GM03348 (cell line): Measurements from ENCODE around the gene FCGR2B.
A peak's percentile ranks its signal among the peaks of the same experiment; 100 is the strongest.
"Not testable (repeated sequence)": the region's sequence is repeated elsewhere in the genome, so short reads cannot be mapped to it uniquely, and the experiment has no call there.

ENCODE experiments used
- DNase-seq: peaks from one replicate; pipeline ENCODE4 v3.0.0; 2012; ENCODE audit warnings: low spot score

FCGR2B gene

GRCh38 chr1:161706113-161706481 lies 43.2 kb downstream of the FCGR2B start:
- peak; percentile 51 for DNase-seq

GRCh38 chr1:161706482-161707347 lies 43.8 kb downstream of the FCGR2B start, which contains the start of gene FCRLA:
TSS of gene FCRLA (plus strand) at chr1:161707229. CDS start at chr1:161707265, 36 bp downstream.
- peak; percentile 81 for DNase-seq

GRCh38 chr1:161707503-161707902 lies 44.6 kb downstream of the FCGR2B start:
- DNase-seq, result no peak

GRCh38 chr1:161709373-161709772 lies 46.4 kb downstream of the FCGR2B start:
- no peak for DNase-seq

- DNase-seq, result no peak
Observed at GRCh38 chr1:161710560-161710959, 47.6 kb downstream of the FCGR2B start.

- no peak for DNase-seq
Observed at GRCh38 chr1:161718559-161719324, 55.8 kb downstream of the FCGR2B start.

- no peak for DNase-seq
Observed at GRCh38 chr1:161719325-161719611, 56.3 kb downstream of the FCGR2B start.

GRCh38 chr1:161720422-161720821 lies 57.5 kb downstream of the FCGR2B start:
- DNase-seq, result no peak

- no peak for DNase-seq
Observed at GRCh38 chr1:161720956-161721737, 58.2 kb downstream of the FCGR2B start, which contains the start of gene FCRLB. TSS of gene FCRLB (plus strand) at chr1:161721544. CDS start at chr1:161722673, 1,129 bp downstream.

- peak; percentile 78 for DNase-seq
Observed at GRCh38 chr1:161721738-161722343, 58.9 kb downstream of the FCGR2B start.

GRCh38 chr1:161722406-161722805 lies 59.5 kb downstream of the FCGR2B start:
- no peak for DNase-seq

- DNase-seq, result no peak
Observed at GRCh38 chr1:161723459-161724141, 60.7 kb downstream of the FCGR2B start.

- DNase-seq, result not testable (repeated sequence)
Observed at GRCh38 chr1:161725258-161725907, 62.4 kb downstream of the FCGR2B start.

GRCh38 chr1:161725908-161726472 lies 63.0 kb downstream of the FCGR2B start:
- peak; percentile 55 for DNase-seq

GRCh38 chr1:161726473-161727255 lies 63.7 kb downstream of the FCGR2B start:
- DNase-seq, result peak; percentile 91

GRCh38 chr1:161727256-161727924 lies 64.4 kb downstream of the FCGR2B start:
- peak; percentile 65 for DNase-seq
